HepG2 (cell line): Measurements from ENCODE around the gene SREBF1. TPM values are rescaled to one million over a fixed set of nuclear protein-coding genes. Genes with fewer than 3 reads are reported as not detected.

Experiments
- ARNT ChIP-seq: fragments of 450-650 bp; IDR thresholded peaks from 2 replicates; pipeline ENCODE4 v1.6.1; 2017
- ATAD3A ChIP-seq: sonication (generic); formaldehyde crosslinking; IDR thresholded peaks from 2 replicates; pipeline ENCODE4 v1.4.0; 2020; ENCODE audit warnings: missing genetic modification reagents
- CEBPG ChIP-seq: IDR thresholded peaks from 2 replicates; pipeline ENCODE4 v1.6.1; 2016
- CHD4 ChIP-seq: fragments of 200-600 bp; sonication (generic); IDR thresholded peaks from 2 replicates; pipeline ENCODE4 v1.7.0; 2017; ENCODE audit warnings: mild to moderate bottlenecking, low read length, borderline replicate concordance
- CTCF ChIP-seq: sonication (generic); formaldehyde crosslinking; IDR thresholded peaks from 2 replicates; pipeline ENCODE4 v1.5.0; 2020; ENCODE audit warnings: mild to moderate bottlenecking, missing genetic modification reagents, moderate library complexity
- FOSL1 ChIP-seq: sonication (generic); formaldehyde crosslinking; IDR thresholded peaks from 2 replicates; pipeline ENCODE4 v1.9.0; 2021; ENCODE audit warnings: missing genetic modification reagents, borderline replicate concordance
- KAT2B ChIP-seq: fragments of 150-350 bp; IDR thresholded peaks from 2 replicates; pipeline ENCODE4 v1.6.1; 2014; ENCODE audit warnings: low read depth, low read length, borderline replicate concordance
- MIXL1 ChIP-seq: IDR thresholded peaks from 2 replicates; pipeline ENCODE4 v1.6.1; 2016
- MXD3 ChIP-seq: IDR thresholded peaks from 2 replicates; pipeline ENCODE4 v1.6.1; 2016; ENCODE audit warnings: mild to moderate bottlenecking, missing biosample characterization, missing genetic modification reagents
- MXI1 ChIP-seq: IDR thresholded peaks from 3 replicates; pipeline ENCODE4 v1.6.1; 2012; ENCODE audit warnings: low read depth, low read length, inconsistent platforms, borderline replicate concordance
- PAXIP1 ChIP-seq: sonication (generic); formaldehyde crosslinking; conservative IDR thresholded peaks from 2 replicates; pipeline ENCODE4 v1.4.0; 2020; ENCODE audit warnings: mild to moderate bottlenecking, missing genetic modification reagents, moderate library complexity
- PHF21A ChIP-seq: sonication (generic); formaldehyde crosslinking; IDR thresholded peaks from 2 replicates; pipeline ENCODE4 v1.5.0; 2020; ENCODE audit warnings: mild to moderate bottlenecking, missing genetic modification reagents
- PHF8 ChIP-seq: sonication (generic); formaldehyde crosslinking; IDR thresholded peaks from 2 replicates; pipeline ENCODE4 v1.5.0; 2020; ENCODE audit warnings: missing genetic modification reagents
- PLRG1 ChIP-seq: fragments of 450-650 bp; conservative IDR thresholded peaks from 2 replicates; pipeline ENCODE4 v1.6.1; 2016
- POGZ ChIP-seq: sonication (generic); formaldehyde crosslinking; IDR thresholded peaks from 2 replicates; pipeline ENCODE4 v1.4.0; 2020; ENCODE audit warnings: mild to moderate bottlenecking, missing genetic modification reagents
- RBFOX2 ChIP-seq: fragments of 200-400 bp; formaldehyde crosslinking; IDR thresholded peaks from 2 replicates; pipeline ENCODE4 v1.6.1; 2017; ENCODE audit warnings: low read depth, mild to moderate bottlenecking, low read length
- TOE1 ChIP-seq: sonication (generic); formaldehyde crosslinking; IDR thresholded peaks from 2 replicates; pipeline ENCODE4 v1.4.0; 2020; ENCODE audit warnings: mild to moderate bottlenecking, missing genetic modification reagents
- TP53 ChIP-seq: sonication (generic); formaldehyde crosslinking; conservative IDR thresholded peaks from 2 replicates; pipeline ENCODE4 v1.4.0; 2020; ENCODE audit warnings: missing genetic modification reagents
- XRCC5 ChIP-seq: fragments of 200-400 bp; formaldehyde crosslinking; optimal IDR thresholded peaks from 2 replicates; pipeline ENCODE3; 2017; ENCODE audit warnings: mild to moderate bottlenecking, low read length
- ZNF777 ChIP-seq: sonication (generic); formaldehyde crosslinking; IDR thresholded peaks from 2 replicates; pipeline ENCODE4 v1.4.0; 2020; ENCODE audit warnings: missing genetic modification reagents
- ZNF788 ChIP-seq: sonication (generic); formaldehyde crosslinking; IDR thresholded peaks from 2 replicates; pipeline ENCODE4 v1.5.0; 2020; ENCODE audit warnings: mild to moderate bottlenecking, missing genetic modification reagents, borderline replicate concordance
- polyA plus RNA-seq, 8 experiments: library from polyadenylated mRNA; depleted of rRNA in 3 of 8; stranded (reverse) in 7 of 8; unstranded in 1 of 8; fragments of >200 nt; fragmentation: Illumina TruSeq in 4 of 8; extraction: Trizol in 4 of 8; gene quantifications; 2 replicates each; pipeline versions ENCODE4 v1.2.1 to v1.2.3, GENCODE V29; 2011 to 2016; ENCODE audit warnings: low read depth in 4 of 8, missing spikeins in 1 of 8, mixed read lengths in 1 of 8; ENCODE audit not compliant: insufficient read depth in 1 of 8
- total RNA-seq, 5 experiments: library from RNA; depleted of rRNA; stranded (reverse); fragments of >200 nt; fragmentation: Illumina TruSeq; extraction: Trizol; gene quantifications; 2 replicates each; pipeline ENCODE4 v1.2.3, GENCODE V29; 2016; ENCODE audit warnings: low read depth in 1 of 5
- TF ChIP-seq, protein P1 (sequence below): IDR thresholded peaks from 2 replicates; pipeline ENCODE4 v1.6.1; 2016; ENCODE audit warnings: control low read depth
- TF ChIP-seq, protein P2 (sequence below), 2 experiments: sonication (generic) in 1 of 2; formaldehyde crosslinking in 1 of 2; IDR thresholded peaks; 2 replicates each; pipeline versions ENCODE4 v1.4.0 to v1.6.1; 2018 to 2020; ENCODE audit warnings: missing genetic modification reagents in 2 of 2, borderline replicate concordance in 1 of 2, low read depth in 1 of 2, mild to moderate bottlenecking in 1 of 2, missing biosample characterization in 1 of 2

SREBF1 gene
- total and polyA plus RNA-seq, 2 of the 13 experiments (the other 11 are each of a cell fraction or from before 2014, with no cell fraction given), result 34.3 to 38.0 TPM

DNA sequence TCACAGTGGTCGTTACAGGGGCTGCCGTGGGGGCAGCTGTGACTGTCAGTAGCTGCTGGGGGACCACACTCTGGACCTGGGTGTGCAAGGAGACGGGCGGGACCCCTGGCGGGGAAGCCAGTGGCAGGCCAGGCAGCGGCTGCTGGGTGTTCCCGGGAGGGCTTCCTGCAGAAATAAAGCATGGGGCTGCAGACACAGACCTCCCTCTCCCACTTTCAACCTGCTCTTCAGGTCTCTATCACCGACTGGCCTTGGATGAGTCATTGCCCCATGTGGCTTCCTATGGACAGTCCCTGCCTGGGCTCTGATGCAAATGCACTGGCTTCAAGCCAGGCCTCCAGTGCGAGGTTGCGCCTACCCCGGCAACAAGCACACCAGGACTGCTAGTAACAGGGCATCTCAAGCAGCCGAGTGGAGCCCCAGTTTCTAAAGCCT is 17.2 kb downstream of the SREBF1 start (continued):
- TF ChIP-seq PAXIP1 (CRISPR knock-in tag) (no peak), POGZ (CRISPR knock-in tag) (no peak), TOE1 (CRISPR knock-in tag) (no peak), CEBPG (peak; percentile 64), ATAD3A (CRISPR knock-in tag) (no peak), ZNF788 (CRISPR knock-in tag) (no peak), MXD3 (CRISPR knock-in tag) (no peak), RBFOX2 (peak; percentile 36), MIXL1 (CRISPR knock-in tag) (no peak), CTCF (CRISPR knock-in tag) (0 out of 2 replicates have a peak, but pooled peaks have one; percentile 5), XRCC5 (peak; percentile 35), TP53 (CRISPR knock-in tag) (no peak), ARNT (no peak), ZNF777 (CRISPR knock-in tag) (no peak), MXI1 (peak; percentile 80; the same call in 1 of the 3 replicates), PLRG1 (no peak), CHD4 (no peak), KAT2B (no peak), PHF21A (no peak), FOSL1 (peak; percentile 69), PHF8 (no peak)
- TF ChIP-seq, protein P1, sequence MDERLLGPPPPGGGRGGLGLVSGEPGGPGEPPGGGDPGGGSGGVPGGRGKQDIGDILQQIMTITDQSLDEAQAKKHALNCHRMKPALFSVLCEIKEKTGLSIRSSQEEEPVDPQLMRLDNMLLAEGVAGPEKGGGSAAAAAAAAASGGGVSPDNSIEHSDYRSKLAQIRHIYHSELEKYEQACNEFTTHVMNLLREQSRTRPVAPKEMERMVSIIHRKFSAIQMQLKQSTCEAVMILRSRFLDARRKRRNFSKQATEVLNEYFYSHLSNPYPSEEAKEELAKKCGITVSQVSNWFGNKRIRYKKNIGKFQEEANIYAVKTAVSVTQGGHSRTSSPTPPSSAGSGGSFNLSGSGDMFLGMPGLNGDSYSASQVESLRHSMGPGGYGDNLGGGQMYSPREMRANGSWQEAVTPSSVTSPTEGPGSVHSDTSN (CRISPR knock-in tag), result no peak
- TF ChIP-seq, protein P2, sequence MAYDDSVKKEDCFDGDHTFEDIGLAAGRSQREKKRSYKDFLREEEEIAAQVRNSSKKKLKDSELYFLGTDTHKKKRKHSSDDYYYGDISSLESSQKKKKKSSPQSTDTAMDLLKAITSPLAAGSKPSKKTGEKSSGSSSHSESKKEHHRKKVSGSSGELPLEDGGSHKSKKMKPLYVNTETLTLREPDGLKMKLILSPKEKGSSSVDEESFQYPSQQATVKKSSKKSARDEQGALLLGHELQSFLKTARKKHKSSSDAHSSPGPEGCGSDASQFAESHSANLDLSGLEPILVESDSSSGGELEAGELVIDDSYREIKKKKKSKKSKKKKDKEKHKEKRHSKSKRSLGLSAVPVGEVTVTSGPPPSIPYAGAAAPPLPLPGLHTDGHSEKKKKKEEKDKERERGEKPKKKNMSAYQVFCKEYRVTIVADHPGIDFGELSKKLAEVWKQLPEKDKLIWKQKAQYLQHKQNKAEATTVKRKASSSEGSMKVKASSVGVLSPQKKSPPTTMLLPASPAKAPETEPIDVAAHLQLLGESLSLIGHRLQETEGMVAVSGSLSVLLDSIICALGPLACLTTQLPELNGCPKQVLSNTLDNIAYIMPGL (CRISPR knock-in tag; IDR thresholded peaks at IDR 0.05; ENCODE audit: borderline replicate concordance in 1 of 2, low read depth in 1 of 2), result no peak
